ENCODE measurements around the gene TEPSIN. TPM values are rescaled to one million over a fixed set of nuclear protein-coding genes. Genes with fewer than 3 reads are reported as not detected.

The TEPSIN gene
- total and polyA plus RNA-seq, 2 of the 8 experiments (the other 6 are each of a cell fraction or from before 2014, with no cell fraction given): 22.9 to 28.0 TPM

GRCh38 chr17:81245665-81246342 lies 6.9 kb upstream of the TEPSIN start:
- H2BK120ac ChIP-seq (replicated peaks; ENCODE audit: low read depth, low read length): no peak overlapping the region
- no peak overlapping the region for H4K91ac ChIP-seq (replicated peaks; ENCODE audit: insufficient read length, low read length)
- H3K9me3 ChIP-seq (ENCODE audit: insufficient read depth in 2 of 2, low read depth in 1 of 2, low read length in 1 of 2): no peaks in the 10 kb centered on the region
- peak overlapping the region; percentile 35; the same call in 1 of the 2 replicates for H4K8ac ChIP-seq (ENCODE audit: extremely low read depth, insufficient read depth, low read length)
- H4K20me1 ChIP-seq (replicated peaks in 1 of 2; ENCODE audit: control insufficient read depth in 1 of 2, insufficient read depth in 2 of 2, low read length in 2 of 2): peaks cover 9 to 17% of the 10 kb centered on the region in 2 experiments
- no peak overlapping the region for H2BK5ac ChIP-seq (ENCODE audit: low read depth, low read length)
- peaks cover 0 to 5% (median 0%) of the 10 kb centered on the region in 4 experiments; a peak in 1 of 7 replicates for H3K4me1 ChIP-seq (replicated peaks in 1 of 4; ENCODE audit: control insufficient read depth in 3 of 4, insufficient read depth in 4 of 4, low read length in 3 of 4)
- H3K14ac ChIP-seq (ENCODE audit: insufficient read length): no peak overlapping the region
- CTCF ChIA-PET (ENCODE audit: partially characterized antibody): interaction anchor here (0.8 to 1.7 kb wide), 8 partner anchors 9 to 292 kb away, joined by 3 to 6 read pairs (median 4); no protein-coding TSS in a partner anchor
- FAIRE-seq (no peak), DNase-seq (ENCODE audit: low read depth in 1 of 2, low spot score in 2 of 2) (no peak)
- no peak overlapping the region for H3K9ac ChIP-seq (replicated peaks in 1 of 4; ENCODE audit: extremely low read depth in 1 of 4, low read depth in 3 of 4, low read length in 3 of 4)
- no peak overlapping the region for H3K27ac ChIP-seq (ENCODE audit: low read depth, low read length)
- H3K79me1 ChIP-seq (ENCODE audit: low read depth, low read length): no peaks in the 10 kb centered on the region
- H3K79me2 ChIP-seq (ENCODE audit: control insufficient read depth in 1 of 2, insufficient read depth in 2 of 2, low read length in 2 of 2): peaks cover 0 to 1% of the 10 kb centered on the region in 2 experiments; a peak in 1 of 4 replicates
- no peak overlapping the region for H3K4ac ChIP-seq (replicated peaks; ENCODE audit: insufficient read length, low read depth, low read length)
- POLR2A ChIA-PET (ENCODE audit: partially characterized antibody): interaction anchor here (0.8 to 2.7 kb wide), 12 partner anchors 11 to 272 kb away, joined by 3 to 8 read pairs (median 4); partner anchors contain the start of gene PVALEF
- H3K18ac ChIP-seq (ENCODE audit: extremely low read depth, low read length): no peak overlapping the region
- H3K4me2 ChIP-seq (ENCODE audit: insufficient read depth in 1 of 2, low read depth in 2 of 2, low read length in 2 of 2): no peak overlapping the region
- 89% methylated on average over 29 of the region's 37 CpGs; no CpG with 5 or more reads in 1 of the 2 experiments for WGBS, 2 experiments (ENCODE audit: extremely low coverage in 1 of 2, insufficient coverage in 1 of 2, insufficient read length in 1 of 2, insufficient replicate concordance in 2 of 2, low coverage in 1 of 2, low lambda C conversion rate in 2 of 2, missing lambda C conversion rate in 1 of 2)
- no peak overlapping the region for H2AFZ ChIP-seq (ENCODE audit: low read length)
- H2BK15ac ChIP-seq (ENCODE audit: low read length): no peak overlapping the region
- H3K23me2 ChIP-seq (ENCODE audit: low read depth, low read length): no peaks in the 10 kb centered on the region; the same call in 1 of the 2 replicates
- no peaks in the 10 kb centered on the region for H3K27me3 ChIP-seq (replicated peaks in 1 of 4; ENCODE audit: control insufficient read depth in 3 of 4, extremely low read depth in 1 of 4, insufficient read depth in 3 of 4, low read length in 3 of 4)
- no peak overlapping the region for H2BK12ac ChIP-seq (ENCODE audit: low read depth, low read length)
- H3K36me3 ChIP-seq (ENCODE audit: control insufficient read depth in 2 of 4, insufficient read depth in 4 of 4, low read length in 3 of 4): no peaks in the 10 kb centered on the region
- no peak overlapping the region for H2AK5ac ChIP-seq (ENCODE audit: low read depth, low read length)
- H3K23ac ChIP-seq (ENCODE audit: insufficient read length): no peak overlapping the region
- no peak overlapping the region for H4K5ac ChIP-seq (ENCODE audit: insufficient read length, low read depth, low read length)
- no peak overlapping the region for H3K4me3 ChIP-seq (ENCODE audit: extremely low read depth in 1 of 4, insufficient read depth in 2 of 4, low read depth in 3 of 4, low read length in 4 of 4)
- no peak overlapping the region for H3K56ac ChIP-seq (replicated peaks; ENCODE audit: insufficient read length, low read depth, low read length)
- H2BK20ac ChIP-seq (ENCODE audit: low read length): no peak overlapping the region
- TF ChIP-seq ATF2 (IDR thresholded peaks at IDR 0.05; ENCODE audit: low read length) (no peak), RAD21 (IDR thresholded peaks at IDR 0.05 in 1 of 2, conservative IDR thresholded peaks at IDR 0.05 in 1 of 2; ENCODE audit: low read depth in 2 of 2, low read length in 2 of 2) (no peak), RXRA (IDR thresholded peaks at IDR 0.05; ENCODE audit: insufficient read depth, low read depth, low read length) (no peak), RFX5 (IDR thresholded peaks at IDR 0.05; ENCODE audit: borderline replicate concordance, low read depth, low read length) (no peak), SP4 (IDR thresholded peaks at IDR 0.05; ENCODE audit: low read length) (no peak), MAX (IDR thresholded peaks at IDR 0.05) (no peak), ASH2L (IDR thresholded peaks at IDR 0.05; ENCODE audit: low read length) (no peak), TAF1 (IDR thresholded peaks at IDR 0.05; ENCODE audit: low read depth, low read length) (no peak), SIX5 (IDR thresholded peaks at IDR 0.05; ENCODE audit: low read depth, low read length) (no peak), PHF8 (conservative IDR thresholded peaks at IDR 0.05; ENCODE audit: low read depth, low read length) (no peak)

Data from H1 (cell line).